Endothelial cell of umbilical vein (primary cell): Measurements from ENCODE around the gene URM1. TPM values are rescaled to one million over a fixed set of nuclear protein-coding genes. Genes with fewer than 3 reads are reported as not detected.
A peak's percentile ranks its signal among the peaks of the same experiment; 100 is the strongest.

Experiments used
- BruUV-seq: library from RNA; stranded (reverse); fragments of 400-500 nt; replicated peaks from 2 replicates; lab custom pipeline; 2021; lab: Mats Ljungman, UMichigan
- CTCF ChIA-PET: fragments of 300-600, 350-600 bp; sonication (Branson Sonifier 250); formaldehyde crosslinking; loops from one replicate; lab custom pipeline; 2021; ENCODE audit warnings: antibody characterized with exemption, inconsistent platforms; lab: Charles Lee
- POLR2A ChIA-PET: fragments of 300-600, 350-600 bp; sonication (Branson Sonifier 250); formaldehyde crosslinking; loops from one replicate; lab custom pipeline; 2021; ENCODE audit warnings: antibody characterized with exemption, inconsistent platforms; lab: Charles Lee
- DNase-seq: peaks from one replicate; pipeline ENCODE4 v3.0.0-alpha.2; 2011; ENCODE audit warnings: low read depth, low spot score
- FAIRE-seq: peaks from 2 replicates; lab custom pipeline; 2011; peaks lifted over from hg19 to GRCh38; lab: Jason Lieb, UNC
- H2AFZ ChIP-seq: 2 replicates; pipeline ENCODE4 v1.6.0; 2012; ENCODE audit warnings: low read depth, low read length, control low read depth, inconsistent platforms
- H3K27ac ChIP-seq: 2 replicates; pipeline ENCODE4 v1.5.1; 2011; ENCODE audit warnings: low read depth, mild to moderate bottlenecking, control low read depth, low read length, moderate library complexity; ENCODE audit not compliant: insufficient read depth
- H3K27me3 ChIP-seq, 2 experiments: 2 replicates each; pipeline versions ENCODE4 v1.6.0 to v1.6.1; 2011; ENCODE audit warnings: low read length in 2 of 2, mixed read lengths in 1 of 2; ENCODE audit not compliant: control insufficient read depth in 2 of 2, insufficient read depth in 2 of 2
- H3K36me3 ChIP-seq, 2 experiments: 2 replicates in 1 of 2; 3 replicates in 1 of 2; pipeline ENCODE4 v1.5.1; 2011; ENCODE audit warnings: low read length in 2 of 2, mild to moderate bottlenecking in 1 of 2, moderate library complexity in 1 of 2; ENCODE audit not compliant: control insufficient read depth in 2 of 2, insufficient read depth in 2 of 2; ENCODE audit errors: extremely low read depth in 1 of 2
- H3K4me1 ChIP-seq: 3 replicates; pipeline ENCODE4 v1.5.1; 2011; ENCODE audit warnings: mild to moderate bottlenecking, low read length; ENCODE audit not compliant: control insufficient read depth, insufficient read depth; ENCODE audit errors: extremely low read depth
- H3K4me2 ChIP-seq: 2 replicates; pipeline ENCODE4 v1.6.1; 2011; ENCODE audit warnings: low read length, control low read depth, mixed read lengths; ENCODE audit not compliant: insufficient read depth
- H3K4me3 ChIP-seq, 3 experiments: fragments of 200-600 bp in 1 of 3; sonication (generic), shearing (Covaris generic) in 1 of 3; replicated peaks in 1 of 3; 2 replicates each; pipeline ENCODE4 v1.5.1; 2011 to 2016; ENCODE audit warnings: control low read depth in 3 of 3, low read length in 3 of 3, mild to moderate bottlenecking in 2 of 3, inconsistent platforms in 1 of 3, low read depth in 1 of 3, moderate library complexity in 1 of 3; ENCODE audit not compliant: insufficient read depth in 1 of 3
- H3K79me2 ChIP-seq: 2 replicates; pipeline ENCODE4 v1.6.0; 2012; ENCODE audit warnings: low read length, inconsistent platforms; ENCODE audit not compliant: control insufficient read depth, insufficient read depth
- H3K9ac ChIP-seq: replicated peaks from 2 replicates; pipeline ENCODE3; 2011; ENCODE audit warnings: low read length, control low read depth; ENCODE audit not compliant: insufficient read depth; ENCODE audit errors: extremely low read depth
- H3K9me1 ChIP-seq: replicated peaks from 3 replicates; pipeline ENCODE4 v1.6.0; 2011; ENCODE audit warnings: mild to moderate bottlenecking, low read length; ENCODE audit not compliant: control insufficient read depth, insufficient read depth; ENCODE audit errors: extremely low read depth
- H3K9me3 ChIP-seq: replicated peaks from 2 replicates; pipeline ENCODE4 v1.5.1; 2012; ENCODE audit warnings: low read length, inconsistent platforms; ENCODE audit not compliant: control insufficient read depth, insufficient read depth
- H4K20me1 ChIP-seq: replicated peaks from 2 replicates; pipeline ENCODE3; 2011; ENCODE audit warnings: mild to moderate bottlenecking, low read length; ENCODE audit not compliant: control insufficient read depth, insufficient read depth; ENCODE audit errors: extremely low read depth
- EZH2 ChIP-seq: IDR thresholded peaks from 2 replicates; pipeline ENCODE4 v1.6.1; 2012; ENCODE audit warnings: borderline replicate concordance, low read depth, mild to moderate bottlenecking, moderate library complexity, low read length, inconsistent platforms; ENCODE audit not compliant: severe bottlenecking
- FOS ChIP-seq: IDR thresholded peaks from 2 replicates; pipeline ENCODE4 v1.6.1; 2011; ENCODE audit warnings: mild to moderate bottlenecking, low read length, moderate library complexity, borderline replicate concordance; ENCODE audit not compliant: insufficient read depth
- GATA2 ChIP-seq: IDR thresholded peaks from 2 replicates; pipeline ENCODE4 v1.7.0; 2011; ENCODE audit warnings: low read depth, mild to moderate bottlenecking, moderate library complexity, mixed read lengths, low read length; ENCODE audit not compliant: insufficient read length, insufficient read depth
- JUN ChIP-seq: IDR thresholded peaks from 2 replicates; pipeline ENCODE4 v1.6.1; 2011; ENCODE audit warnings: borderline replicate concordance, low read depth; ENCODE audit not compliant: insufficient read length, insufficient read depth
- MYC ChIP-seq: IDR thresholded peaks from one replicate; pipeline ENCODE4 v1.6.1; 2011; ENCODE audit warnings: mild to moderate bottlenecking, low read depth, low read length
- POLR2A ChIP-seq: IDR thresholded peaks from 2 replicates; pipeline ENCODE4 v1.6.1; 2012; ENCODE audit warnings: low read depth, mild to moderate bottlenecking, control low read depth, low read length
- POLR2AphosphoS5 ChIP-seq: IDR thresholded peaks from 2 replicates; pipeline ENCODE4 v1.6.1; 2012; ENCODE audit warnings: low read depth, mild to moderate bottlenecking, control low read depth, low read length, moderate library complexity; ENCODE audit not compliant: insufficient read depth
- dilution Hi-C: fragments of 300-500 bp; cut with MboI; formaldehyde crosslinking; loops from one replicate; pipeline ENCODE4 v1.15.0; 2019; ENCODE audit warnings: low sequenced_read_pairs; ENCODE audit not compliant: extremely low pct_ligation_motif_present
- intact Hi-C: fragments of 100-400 bp; cut with micrococcal nuclease; formaldehyde crosslinking; loops from one replicate; pipeline ENCODE4 v1.10.0; 2022
- polyA plus RNA-seq, 4 experiments: library from polyadenylated mRNA; depleted of rRNA in 3 of 4; stranded (reverse) in 3 of 4; unstranded in 1 of 4; fragments of >200 nt; gene quantifications; 2 replicates each; pipeline versions ENCODE4 v1.2.1 to v1.2.3, GENCODE V29; 2011 to 2012; ENCODE audit warnings: missing spikeins in 1 of 4
- total RNA-seq: library from RNA; stranded (reverse); gene quantifications from 2 replicates; pipeline ENCODE4 v1.2.3, GENCODE V29; 2021
- TF ChIP-seq, protein P1 (sequence below), 2 donors: IDR thresholded peaks; 1 replicate in 1 of 2; 2 replicates in 1 of 2; pipeline ENCODE4 v1.5.1; 2011; ENCODE audit warnings: low read length in 2 of 2, mild to moderate bottlenecking in 2 of 2, moderate library complexity in 2 of 2, control low read depth in 1 of 2, inconsistent platforms in 1 of 2, low read depth in 1 of 2; ENCODE audit not compliant: insufficient read depth in 1 of 2; ENCODE audit errors: extremely low read depth in 1 of 2
- TF ChIP-seq, protein P2 (sequence below): IDR thresholded peaks from 2 replicates; pipeline ENCODE4 v1.6.1; 2011; ENCODE audit not compliant: insufficient read depth, insufficient read length

The URM1 gene
- total and polyA plus RNA-seq, 2 donors (not counting 3 experiments of a cell fraction or from before 2014, with no cell fraction given): 86.5 to 100 TPM

DNA sequence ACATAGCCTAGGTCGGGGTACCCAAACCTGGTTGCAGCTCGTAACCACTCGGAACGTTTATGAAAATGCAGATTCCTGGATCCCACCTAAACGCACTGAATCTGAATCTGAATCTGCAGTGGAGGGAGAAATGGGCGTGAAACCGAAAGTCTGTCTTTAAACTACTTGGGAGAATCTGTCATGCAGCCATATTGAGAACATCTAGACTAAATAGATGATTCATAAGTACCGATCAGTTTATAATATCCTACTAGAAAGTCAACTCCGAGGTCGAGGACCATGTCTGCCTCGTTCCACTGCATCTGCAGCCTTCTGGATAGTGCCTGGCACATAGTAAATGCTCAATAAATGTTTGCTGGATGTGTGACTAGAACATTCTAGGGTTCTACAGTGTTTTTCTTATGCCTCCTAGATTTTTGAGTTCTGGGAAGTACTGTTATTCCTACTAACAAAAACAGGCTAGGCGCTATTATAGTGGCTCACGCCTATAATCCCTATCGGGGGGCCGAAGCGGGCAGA is 47.9 kb upstream of the URM1 start:
- no peaks in the 10 kb centered on the region for H3K27me3 ChIP-seq
- intact Hi-C loops (loop anchor here (2.0 kb wide), 2 partner anchors 48 kb away; partner anchors contain the start of gene URM1), dilution Hi-C loops (no loop called here)
- peak overlapping the region; percentile 79 for H3K9ac ChIP-seq
- peak overlapping the region; percentile 42 for H2AFZ ChIP-seq
- H3K9me3 ChIP-seq: no peaks in the 10 kb centered on the region
- ChIA-PET POLR2A (no interaction called here), CTCF (interaction anchor here (1.8 kb wide), 1 partner anchor 18 kb away, joined by 7 read pairs; no protein-coding TSS in a partner anchor)
- no peak for FAIRE-seq
- peak overlapping the region; percentile 6 for H3K27ac ChIP-seq
- TF ChIP-seq MYC: no peak
- TF ChIP-seq JUN: no peak
- TF ChIP-seq GATA2: no peak
- TF ChIP-seq, protein P1, sequence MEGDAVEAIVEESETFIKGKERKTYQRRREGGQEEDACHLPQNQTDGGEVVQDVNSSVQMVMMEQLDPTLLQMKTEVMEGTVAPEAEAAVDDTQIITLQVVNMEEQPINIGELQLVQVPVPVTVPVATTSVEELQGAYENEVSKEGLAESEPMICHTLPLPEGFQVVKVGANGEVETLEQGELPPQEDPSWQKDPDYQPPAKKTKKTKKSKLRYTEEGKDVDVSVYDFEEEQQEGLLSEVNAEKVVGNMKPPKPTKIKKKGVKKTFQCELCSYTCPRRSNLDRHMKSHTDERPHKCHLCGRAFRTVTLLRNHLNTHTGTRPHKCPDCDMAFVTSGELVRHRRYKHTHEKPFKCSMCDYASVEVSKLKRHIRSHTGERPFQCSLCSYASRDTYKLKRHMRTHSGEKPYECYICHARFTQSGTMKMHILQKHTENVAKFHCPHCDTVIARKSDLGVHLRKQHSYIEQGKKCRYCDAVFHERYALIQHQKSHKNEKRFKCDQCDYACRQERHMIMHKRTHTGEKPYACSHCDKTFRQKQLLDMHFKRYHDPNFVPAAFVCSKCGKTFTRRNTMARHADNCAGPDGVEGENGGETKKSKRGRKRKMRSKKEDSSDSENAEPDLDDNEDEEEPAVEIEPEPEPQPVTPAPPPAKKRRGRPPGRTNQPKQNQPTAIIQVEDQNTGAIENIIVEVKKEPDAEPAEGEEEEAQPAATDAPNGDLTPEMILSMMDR (IDR thresholded peaks at IDR 0.05; ENCODE audit: extremely low read depth in 1 of 2, insufficient read depth in 1 of 2, low read depth in 1 of 2, low read length in 2 of 2): no peak
- TF ChIP-seq FOS: no peak
- TF ChIP-seq POLR2A: no peak
- TF ChIP-seq, protein P2, sequence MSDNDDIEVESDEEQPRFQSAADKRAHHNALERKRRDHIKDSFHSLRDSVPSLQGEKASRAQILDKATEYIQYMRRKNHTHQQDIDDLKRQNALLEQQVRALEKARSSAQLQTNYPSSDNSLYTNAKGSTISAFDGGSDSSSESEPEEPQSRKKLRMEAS: no peak
- no peak for TF ChIP-seq EZH2
- no peak for TF ChIP-seq POLR2AphosphoS5
- H3K4me1 ChIP-seq: peaks cover 12% of the 10 kb centered on the region
- no peaks in the 10 kb centered on the region for H4K20me1 ChIP-seq
- peak overlapping the region; percentile 90 for H3K4me2 ChIP-seq
- H3K36me3 ChIP-seq: peaks cover 3 to 13% of the 10 kb centered on the region in 2 experiments
- peak; percentile 53 for DNase-seq
- no peaks in the 10 kb centered on the region for H3K9me1 ChIP-seq
- no TSS peak for BruUV-seq
- peaks cover 25% of the 10 kb centered on the region for H3K79me2 ChIP-seq
- peak overlapping the region; percentile 83 to 92 (median 83) for H3K4me3 ChIP-seq
